ENCODE data around the gene COMMD7.

- TF ChIP-seq POLR2A (IDR thresholded peaks at IDR 0.05; ENCODE audit: low read depth, low read length) (no peak), POLR2AphosphoS5 (IDR thresholded peaks at IDR 0.05; ENCODE audit: low read depth, low read length) (no peak), SPI1 (IDR thresholded peaks at IDR 0.05; ENCODE audit: low read depth, low read length) (no peak), PAX5 (IDR thresholded peaks at IDR 0.05; ENCODE audit: insufficient read depth, low read length, severe bottlenecking) (no peak), POU2F2 (IDR thresholded peaks at IDR 0.05; ENCODE audit: low read depth, low read length) (no peak), TAF1 (IDR thresholded peaks at IDR 0.05; ENCODE audit: low read depth, low read length) (no peak)
These were observed 79.1 kb downstream of the COMMD7 start for GRCh38 chr20:32664012-32664677.

Data from GM12891 (cell line).